Pancreas (tissue), 10 donors: Measurements from ENCODE around the gene ERBIN. TPM values are rescaled to one million over a fixed set of nuclear protein-coding genes. Genes with fewer than 3 reads are reported as not detected.
A peak's percentile ranks its signal among the peaks of the same experiment; 100 is the strongest.
"Not testable (repeated sequence)": the region's sequence is repeated elsewhere in the genome, so short reads cannot be mapped to it uniquely, and the experiment has no call there.

ENCODE experiments used
- ATAC-seq, 4 donors: fragments of 200-7000 bp; cut with Tn5 transposase; one replicate each; pipeline versions ENCODE4 v1.8.0 to v1.9.1; 2020; ENCODE audit warnings: mild to moderate bottlenecking in 4 of 4, moderate library complexity in 4 of 4
- DNase-seq, 6 donors: peaks; one replicate each; pipeline ENCODE4 v3.0.0-alpha.2; 2020
- FAIRE-seq: peaks from 2 replicates; lab custom pipeline; 2012; peaks lifted over from hg19 to GRCh38; lab: Jason Lieb, UNC
- H3K27ac ChIP-seq, 4 donors: fragments of 200-600 bp; sonication (generic); 1 replicate in 3 of 4; 2 replicates in 1 of 4; pipeline versions ENCODE4 v1.5.0 to v1.8.0; 2020
- H3K27me3 ChIP-seq, 4 donors: fragments of 200-600 bp; one replicate each; pipeline ENCODE4 v1.8.0; 2021
- H3K36me3 ChIP-seq, 3 donors: fragments of 200-600 bp; sonication (generic) in 1 of 3; one replicate each; pipeline versions ENCODE4 v1.5.0 to v1.8.0; 2020 to 2021
- H3K4me1 ChIP-seq, 3 donors: fragments of 200-600 bp; one replicate each; pipeline ENCODE4 v1.8.0; 2021
- H3K4me3 ChIP-seq, 4 donors: fragments of 200-600 bp; sonication (generic) in 2 of 4; one replicate each; pipeline versions ENCODE4 v1.5.0 to v1.8.0; 2020 to 2021
- H3K9me3 ChIP-seq, 4 donors: fragments of 200-600 bp; one replicate each; pipeline ENCODE4 v1.8.0; 2021
- CTCF ChIP-seq, 4 donors: fragments of 200-600 bp; sonication (generic) in 3 of 4; IDR thresholded peaks; one replicate each; pipeline versions ENCODE4 v1.5.0 to v1.8.0; 2021; ENCODE audit warnings: antibody characterized with exemption in 4 of 4
- WGBS, 2 donors: extraction: QIAGEN DNeasy Blood & Tissue Kit; methylation state at CpG; one replicate each; pipeline ENCODE4 v1.1.7; 2013; 5-methylcytosine and 5-hydroxymethylcytosine counted together
- intact Hi-C, 3 donors: fragments of 100-400 bp; cut with DNase I; formaldehyde crosslinking; loops; one replicate each; pipeline versions ENCODE4 v1.11.1 to v1.14.2; 2022
- polyA plus RNA-seq, 2 donors: library from polyadenylated mRNA; stranded (reverse); fragments of 200-250 nt; gene quantifications; one replicate each; pipeline ENCODE4 v1.2.3, GENCODE V29; 2013
- total RNA-seq, 6 donors: library from RNA; stranded (reverse); fragmentation: NEBNext Ultra II Directional in 4 of 6; extraction: Animal tissue kit (Norgen Biotek cat#: 25700) in 4 of 6; gene quantifications; one replicate each; pipeline versions ENCODE4 v1.2.1 to v1.2.4, GENCODE V29; 2021 to 2023
- donor health status: healthy with polysubstance abuse.
- donor health status: DM: no; HTN: no; CAD: no; lungs with moderate emphysema.
- donor health status: DM: no; HTN: no; CAD: no.
- donor health status: control.
- donor health status: control.
- donor health status: Bipolar disorder and iron deficiency.
- donor health status: DM: yes; HTN: yes; CAD: no.
- donor health status: DM: no; HTN: no; CAD: no.
- donor health status: DM: no; HTN: no; CAD: no.
- donor health status: DM: yes; HTN: yes; CAD: no.

Gene ERBIN
- total and polyA plus RNA-seq, 8 donors: 7.8 to 41.0 (median 25.6) TPM

DNA sequence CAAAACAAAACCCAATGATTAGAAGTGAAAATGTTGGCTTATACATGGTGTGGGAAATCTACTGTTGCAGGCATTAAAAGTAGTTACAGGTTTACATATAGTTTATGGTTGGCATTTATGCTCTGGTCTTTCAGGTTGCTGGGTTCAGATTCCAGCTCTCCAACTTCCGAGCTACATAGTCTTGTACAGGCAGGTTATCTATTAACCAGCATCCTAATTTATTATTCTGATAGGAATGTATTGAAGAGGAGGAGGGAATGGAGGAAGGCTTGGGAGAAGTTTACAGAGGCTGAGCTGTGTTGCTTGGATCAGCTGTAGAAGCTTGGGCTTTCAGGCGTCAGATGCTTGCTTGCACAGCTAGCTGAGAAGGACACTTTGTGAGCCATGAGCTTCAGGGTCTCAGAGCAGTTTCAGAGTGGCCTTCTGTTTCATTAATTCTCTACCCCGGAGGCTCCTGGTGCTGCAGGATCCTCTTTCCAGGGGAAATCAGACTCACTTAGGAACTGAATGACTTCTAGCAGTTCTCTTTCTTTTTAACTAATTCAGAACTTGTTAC is 11.7 kb upstream of the ERBIN start:
- H3K4me3 ChIP-seq: no peak overlapping the region
- intact Hi-C loops: no loop called here
- no peaks in the 10 kb centered on the region for H3K27me3 ChIP-seq
- peak; percentile 63 to 86 (median 72) for ATAC-seq
- FAIRE-seq: no peak
- 9 to 11% methylated on average over 3 of the region's 3 CpGs for WGBS, 2 donors
- no peak for DNase-seq
- H3K9me3 ChIP-seq: no peaks in the 10 kb centered on the region
- H3K36me3 ChIP-seq: no peaks in the 10 kb centered on the region
- H3K4me1 ChIP-seq: peaks cover 0 to 10% (median 3%) of the 10 kb centered on the region in 3 donors
- peak overlapping the region in 1 of 4 donors; percentile 7 for H3K27ac ChIP-seq
- no peak for TF ChIP-seq CTCF (IDR thresholded peaks at IDR 0.05)

GRCh38 chr5:65915661-65916060 is 10.7 kb upstream of the ERBIN start:
- WGBS, 2 donors: 92 to 97% methylated on average over 6 of the region's 6 CpGs

DNA sequence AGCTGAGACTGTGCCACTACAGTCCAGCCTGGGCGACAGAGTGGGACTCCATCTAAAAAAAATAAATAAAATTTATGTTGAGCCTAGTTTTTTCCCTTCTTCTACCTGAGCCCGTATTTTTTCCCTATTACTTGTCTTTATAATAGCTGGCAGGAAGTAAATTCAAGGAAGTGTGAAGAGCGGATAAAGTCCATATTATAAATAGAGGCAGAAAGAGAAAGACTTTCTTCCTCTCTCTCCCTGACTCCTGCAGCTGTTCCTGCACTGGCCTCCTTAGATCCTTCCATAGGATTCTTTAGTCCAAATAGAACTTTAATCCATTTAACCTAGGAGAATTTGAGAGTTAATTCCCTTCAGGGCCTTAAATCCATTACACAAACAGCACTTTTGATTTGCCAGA is 10.3 kb upstream of the ERBIN start:
- 77 to 86% methylated on average over 3 of the region's 3 CpGs for WGBS, 2 donors

More at GRCh38 chr5:65915661-65916060, 10.7 kb upstream of the ERBIN start:
- DNase-seq, H3K27ac ChIP-seq, H3K4me3 ChIP-seq, H3K27me3 ChIP-seq, H3K36me3 ChIP-seq, FAIRE-seq, intact Hi-C loops, ATAC-seq, H3K9me3 ChIP-seq, H3K4me1 ChIP-seq: not testable (repeated sequence)

GRCh38 chr5:65916636-65917035 is 9.7 kb upstream of the ERBIN start:
- no peak for DNase-seq
- WGBS, 2 donors: 23 to 26% methylated on average over 1 of the region's 1 CpG
- peak in 1 of 4 donors; percentile 33 for ATAC-seq
- Histone ChIP-seq H3K4me3 (no peak overlapping the region), H3K27me3 (no peaks in the 10 kb centered on the region), H3K27ac (no peak overlapping the region), H3K4me1 (peaks cover 0 to 10% (median 3%) of the 10 kb centered on the region in 3 donors), H3K36me3 (no peaks in the 10 kb centered on the region), H3K9me3 (no peaks in the 10 kb centered on the region)
- intact Hi-C loops: no loop called here
- no peak for FAIRE-seq
- TF ChIP-seq CTCF (IDR thresholded peaks at IDR 0.05): no peak

More for the DNA sequence above, 10.3 kb upstream of the ERBIN start:
- ATAC-seq (no peak), FAIRE-seq (no peak), DNase-seq (no peak)
- Histone ChIP-seq H3K27ac (no peak overlapping the region), H3K4me3 (no peak overlapping the region), H3K9me3 (no peaks in the 10 kb centered on the region), H3K36me3 (no peaks in the 10 kb centered on the region), H3K27me3 (no peaks in the 10 kb centered on the region), H3K4me1 (peaks cover 0 to 10% (median 3%) of the 10 kb centered on the region in 3 donors)
- intact Hi-C loops: no loop called here
- TF ChIP-seq CTCF (IDR thresholded peaks at IDR 0.05): no peak

GRCh38 chr5:65919773-65920172 is 6.6 kb upstream of the ERBIN start:
- no peak overlapping the region for H3K4me3 ChIP-seq
- FAIRE-seq (no peak), DNase-seq (no peak), ATAC-seq (no peak)
- intact Hi-C loops: no loop called here
- H3K27me3 ChIP-seq: no peaks in the 10 kb centered on the region
- no peaks in the 10 kb centered on the region for H3K9me3 ChIP-seq
- no peak overlapping the region for H3K27ac ChIP-seq
- TF ChIP-seq CTCF (IDR thresholded peaks at IDR 0.05): no peak
- H3K4me1 ChIP-seq: peaks cover 0 to 6% (median 3%) of the 10 kb centered on the region in 3 donors
- H3K36me3 ChIP-seq: no peaks in the 10 kb centered on the region
